Effector memory CD4-positive, alpha-beta T cell (primary cell): ENCODE measurements around the gene ZNF814.
"Not testable (repeated sequence)": the region's sequence is repeated elsewhere in the genome, so short reads cannot be mapped to it uniquely, and the experiment has no call there.

Experiments used
- DNase-seq, 3 donors: peaks; one replicate each; pipeline ENCODE4 v3.0.0-alpha.2; 2020
- H3K27ac ChIP-seq: 2 replicates; pipeline ENCODE4 v1.7.0; 2013; ENCODE audit warnings: mild to moderate bottlenecking, low read length, moderate library complexity; ENCODE audit not compliant: insufficient read depth, poor library complexity, severe bottlenecking
- H3K27me3 ChIP-seq: replicated peaks from 2 replicates; pipeline ENCODE4 v1.7.0; 2013; ENCODE audit warnings: mild to moderate bottlenecking, low read length; ENCODE audit not compliant: insufficient read depth, control insufficient read depth, poor library complexity, severe bottlenecking
- H3K36me3 ChIP-seq: 2 replicates; pipeline ENCODE4 v1.7.0; 2013; ENCODE audit warnings: mild to moderate bottlenecking, low read length, moderate library complexity; ENCODE audit not compliant: control insufficient read depth, insufficient read depth
- H3K4me1 ChIP-seq: 2 replicates; pipeline ENCODE4 v1.7.0; 2013; ENCODE audit warnings: low read length, mild to moderate bottlenecking; ENCODE audit not compliant: control insufficient read depth, insufficient read depth, poor library complexity, severe bottlenecking
- H3K4me3 ChIP-seq: 2 replicates; pipeline ENCODE4 v1.7.0; 2013; ENCODE audit warnings: low read length, low read depth, mild to moderate bottlenecking; ENCODE audit not compliant: insufficient read depth, poor library complexity, severe bottlenecking
- H3K9me3 ChIP-seq: 2 replicates; pipeline ENCODE4 v1.7.0; 2013; ENCODE audit warnings: mild to moderate bottlenecking, low read length, moderate library complexity; ENCODE audit not compliant: control insufficient read depth

ZNF814 gene

GRCh38 chr19:57862351-57862750 lies 26.5 kb downstream of the ZNF814 start:
- H3K4me3 ChIP-seq, DNase-seq, H3K27me3 ChIP-seq, H3K27ac ChIP-seq, H3K4me1 ChIP-seq: not testable (repeated sequence)
- H3K9me3 ChIP-seq: peaks cover 26% of the 10 kb centered on the region
- H3K36me3 ChIP-seq: peaks cover 71% of the 10 kb centered on the region

GRCh38 chr19:57854117-57854516 lies 34.7 kb downstream of the ZNF814 start:
- H3K36me3 ChIP-seq: peaks cover 20% of the 10 kb centered on the region
- not testable (repeated sequence) for H3K27ac ChIP-seq, H3K4me3 ChIP-seq, H3K4me1 ChIP-seq, DNase-seq, H3K27me3 ChIP-seq, H3K9me3 ChIP-seq

GRCh38 chr19:57851812-57852603 lies 36.8 kb downstream of the ZNF814 start:
- H3K9me3 ChIP-seq, DNase-seq, H3K27me3 ChIP-seq, H3K4me3 ChIP-seq, H3K27ac ChIP-seq, H3K4me1 ChIP-seq, H3K36me3 ChIP-seq: not testable (repeated sequence)

- Histone ChIP-seq H3K36me3 (no peaks in the 10 kb centered on the region), H3K9me3 (no peaks in the 10 kb centered on the region), H3K4me3 (peak overlapping the region; percentile 60), H3K27ac (peak overlapping the region; percentile 77), H3K4me1 (peaks cover 7% of the 10 kb centered on the region), H3K27me3 (no peaks in the 10 kb centered on the region)
- DNase-seq: no peak
These were observed 38.3 kb downstream of the ZNF814 start for GRCh38 chr19:57850553-57851017.

- peak; percentile 73 to 79 (median 75) for DNase-seq
- Histone ChIP-seq H3K4me3 (peak within 1 kb of the TSS; percentile 60), H3K27ac (peak within 1 kb of the TSS; percentile 77)
- not testable (repeated sequence) for H3K36me3 ChIP-seq, H3K27me3 ChIP-seq, H3K4me1 ChIP-seq, H3K9me3 ChIP-seq
These were observed 39.0 kb downstream of the ZNF814 start, which contains the start of gene ZNF587 for GRCh38 chr19:57849666-57850473. Gene ZNF587 (plus strand): TSS chr19:57849859. CDS start chr19:57850039, 180 bp downstream.

- H3K4me1 ChIP-seq, H3K9me3 ChIP-seq, H3K36me3 ChIP-seq, DNase-seq, H3K27me3 ChIP-seq: not testable (repeated sequence)
- Histone ChIP-seq H3K27ac (peak overlapping the region; percentile 77), H3K4me3 (peak overlapping the region; percentile 60)
These were observed 39.6 kb downstream of the ZNF814 start for GRCh38 chr19:57849162-57849665.

GRCh38 chr19:57847164-57847563 lies 41.7 kb downstream of the ZNF814 start:
- H3K4me3 ChIP-seq, H3K27ac ChIP-seq, H3K9me3 ChIP-seq, H3K4me1 ChIP-seq, DNase-seq, H3K36me3 ChIP-seq, H3K27me3 ChIP-seq: not testable (repeated sequence)

- Histone ChIP-seq H3K27ac (no peak overlapping the region), H3K36me3 (peaks cover 10% of the 10 kb centered on the region), H3K27me3 (no peaks in the 10 kb centered on the region), H3K4me1 (no peaks in the 10 kb centered on the region), H3K4me3 (no peak overlapping the region), H3K9me3 (no peaks in the 10 kb centered on the region)
- no peak for DNase-seq
These were observed 47.6 kb downstream of the ZNF814 start for GRCh38 chr19:57841122-57841763.

- not testable (repeated sequence) for H3K36me3 ChIP-seq, DNase-seq, H3K27ac ChIP-seq, H3K9me3 ChIP-seq, H3K27me3 ChIP-seq, H3K4me1 ChIP-seq, H3K4me3 ChIP-seq
These were observed 50.1 kb downstream of the ZNF814 start for GRCh38 chr19:57838622-57839191.
